B cell (primary cell): Measurements from ENCODE around the gene ZMIZ1. TPM values are rescaled to one million over a fixed set of nuclear protein-coding genes. Genes with fewer than 3 reads are reported as not detected.

ENCODE experiments used
- ATAC-seq: fragments of 200-7000 bp; cut with Tn5 transposase; one replicate; pipeline ENCODE4 v1.10.0; 2021; ENCODE audit warnings: low read depth, mild to moderate bottlenecking, moderate number of reproducible peaks, moderate library complexity
- CTCF ChIA-PET: fragments of 350-600 bp; sonication (Branson Sonifier 250); formaldehyde crosslinking; loops from one replicate; lab custom pipeline; 2021; ENCODE audit warnings: antibody characterized with exemption, inconsistent platforms; lab: Charles Lee
- POLR2A ChIA-PET: fragments of 350-600 bp; sonication (Branson Sonifier 250); formaldehyde crosslinking; loops from one replicate; lab custom pipeline; 2021; ENCODE audit warnings: antibody characterized with exemption; lab: Charles Lee
- DNase-seq: peaks from one replicate; pipeline ENCODE4 v3.0.0; 2013
- H2AFZ ChIP-seq: 2 replicates; pipeline ENCODE4 v1.6.1; 2012; ENCODE audit warnings: mild to moderate bottlenecking, low read depth, low read length; ENCODE audit not compliant: insufficient read depth, poor library complexity, severe bottlenecking
- H3K27ac ChIP-seq, 2 donors: 1 replicate in 1 of 2; 2 replicates in 1 of 2; pipeline ENCODE4 v1.5.1; 2012 to 2013; ENCODE audit warnings: low read length in 2 of 2, mild to moderate bottlenecking in 2 of 2, moderate library complexity in 1 of 2
- H3K27me3 ChIP-seq, 4 experiments: fragments of 200-600 bp in 1 of 4; sonication (generic) in 1 of 4; replicated peaks in 1 of 4; 1 replicate in 2 of 4; 2 replicates in 2 of 4; pipeline versions ENCODE4 v1.6.1 to v1.7.0; 2013 to 2016; ENCODE audit warnings: low read length in 3 of 4, mild to moderate bottlenecking in 2 of 4, mixed read lengths in 1 of 4, moderate library complexity in 1 of 4; ENCODE audit not compliant: insufficient read depth in 4 of 4, control insufficient read depth in 3 of 4; ENCODE audit errors: control extremely low read depth in 1 of 4
- H3K36me3 ChIP-seq, 2 experiments: replicated peaks in 1 of 2; 1 replicate in 1 of 2; 2 replicates in 1 of 2; pipeline versions ENCODE4 v1.6.1 to v1.7.1; 2013; ENCODE audit warnings: low read length in 1 of 2; ENCODE audit not compliant: insufficient read depth in 2 of 2, control insufficient read depth in 1 of 2; ENCODE audit errors: control extremely low read depth in 1 of 2, extremely low read depth in 1 of 2
- H3K4me1 ChIP-seq, 2 donors: fragments of 200-600 bp in 1 of 2; sonication (generic) in 1 of 2; 1 replicate in 1 of 2; 2 replicates in 1 of 2; pipeline versions ENCODE4 v1.5.1 to v1.6.1; 2013 to 2017; ENCODE audit warnings: low read length in 2 of 2; ENCODE audit not compliant: control insufficient read depth in 2 of 2, insufficient read depth in 2 of 2
- H3K4me2 ChIP-seq: replicated peaks from 2 replicates; pipeline ENCODE3; 2012; ENCODE audit warnings: mild to moderate bottlenecking, low read depth, low read length; ENCODE audit not compliant: poor library complexity, severe bottlenecking
- H3K4me3 ChIP-seq, 5 experiments: fragments of 200-600 bp in 1 of 5; sonication (generic) in 1 of 5; 1 replicate in 3 of 5; 2 replicates in 2 of 5; pipeline versions ENCODE4 v1.5.1 to v1.7.0; 2011 to 2016; ENCODE audit warnings: low read length in 4 of 5, mild to moderate bottlenecking in 4 of 5, low read depth in 2 of 5, control low read depth in 1 of 5, moderate library complexity in 1 of 5; ENCODE audit not compliant: insufficient read depth in 1 of 5; ENCODE audit errors: control extremely low read depth in 1 of 5, extremely low read depth in 1 of 5
- H3K79me2 ChIP-seq: fragments of 200-600 bp; sonication (generic); one replicate; pipeline ENCODE4 v1.6.0; 2016; ENCODE audit warnings: low read length; ENCODE audit not compliant: control insufficient read depth, insufficient read depth
- H3K9ac ChIP-seq: fragments of 200-600 bp; sonication (generic); 2 replicates; pipeline ENCODE4 v1.6.1; 2017; ENCODE audit warnings: mild to moderate bottlenecking, low read length, moderate library complexity
- H3K9me3 ChIP-seq, 3 donors: one replicate each; pipeline versions ENCODE4 v1.6.1 to v1.7.1; 2013; ENCODE audit warnings: low read length in 2 of 3; ENCODE audit not compliant: control insufficient read depth in 2 of 3, insufficient read depth in 1 of 3; ENCODE audit errors: control extremely low read depth in 1 of 3
- H4K20me1 ChIP-seq: 2 replicates; pipeline ENCODE4 v1.6.0; 2012; ENCODE audit warnings: mild to moderate bottlenecking, low read length; ENCODE audit not compliant: insufficient read depth, control insufficient read depth, poor library complexity, severe bottlenecking
- H3K27ac Mint-ChIP-seq: one replicate; pipeline ENCODE4 v1.8.0; 2021; ENCODE audit warnings: mixed read lengths
- H3K27me3 Mint-ChIP-seq: one replicate; pipeline ENCODE4 v1.8.0; 2021; ENCODE audit warnings: mixed read lengths
- H3K4me1 Mint-ChIP-seq: one replicate; pipeline ENCODE4 v1.8.0; 2021; ENCODE audit warnings: mixed read lengths
- H3K4me3 Mint-ChIP-seq: one replicate; pipeline ENCODE4 v1.8.0; 2021; ENCODE audit warnings: mixed read lengths
- H3K9me3 Mint-ChIP-seq: one replicate; pipeline ENCODE4 v1.8.0; 2022; ENCODE audit warnings: mixed read lengths; ENCODE audit not compliant: insufficient read depth
- EZH2 ChIP-seq: IDR thresholded peaks from 2 replicates; pipeline ENCODE4 v1.6.1; 2012; ENCODE audit warnings: borderline replicate concordance, low read depth, mild to moderate bottlenecking, moderate library complexity, low read length; ENCODE audit not compliant: insufficient read depth, poor library complexity, severe bottlenecking
- WGBS: methylation state at CpG from one replicate; pipeline ENCODE4 v1.1.5; 2013; ENCODE audit warnings: missing lambda C conversion rate; ENCODE audit not compliant: insufficient coverage; 5-methylcytosine and 5-hydroxymethylcytosine counted together
- intact Hi-C: fragments of 100-400 bp; cut with micrococcal nuclease; formaldehyde crosslinking; loops from one replicate; pipeline ENCODE4 v1.10.0; 2022
- polyA plus RNA-seq: library from polyadenylated mRNA; depleted of rRNA; stranded (reverse); fragments of >200 nt; gene quantifications from 2 replicates; pipeline ENCODE4 v1.2.3, GENCODE V29; 2012
- total RNA-seq, 2 donors: library from RNA; stranded (reverse); fragments of 120-200 nt in 1 of 2; gene quantifications; 1 replicate in 1 of 2; 2 replicates in 1 of 2; pipeline versions ENCODE4 v1.2.3 to v1.2.4, GENCODE V29; 2013 to 2022
- TF ChIP-seq, protein P1 (sequence below): fragments of 200-600 bp; IDR thresholded peaks from one replicate; pipeline ENCODE4 v1.8.0; 2022; ENCODE audit warnings: antibody characterized with exemption, mild to moderate bottlenecking

ZMIZ1 gene
- total and polyA plus RNA-seq, 2 donors (not counting 1 experiment from before 2014, with no cell fraction given), result 14.3 to 64.9 TPM

DNA sequence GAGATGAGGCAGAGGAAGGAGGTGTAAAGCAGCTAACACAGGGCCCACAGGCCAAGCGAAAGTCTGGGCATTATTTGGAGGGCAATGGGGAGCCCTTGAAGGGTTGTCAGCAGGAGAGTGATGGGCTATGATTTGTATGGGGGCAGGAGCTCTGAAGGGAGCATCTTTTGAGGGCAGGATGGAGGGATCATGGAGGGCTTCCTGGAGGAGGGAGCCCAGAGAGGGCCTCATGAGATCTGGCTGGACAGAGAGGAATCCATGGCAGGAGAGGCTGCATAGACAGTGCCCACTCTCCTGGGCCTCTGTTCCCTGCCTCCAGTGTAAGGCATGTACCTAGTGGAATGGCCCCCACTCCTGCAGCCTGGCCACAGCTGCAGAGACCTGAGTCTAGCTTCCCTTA lies 141.9 kb downstream of the ZMIZ1 start:
- no peak overlapping the region for H3K4me3 ChIP-seq
- Mint-ChIP-seq H3K4me3 (no peak overlapping the region), H3K4me1 (peaks cover 2% of the 10 kb centered on the region), H3K27me3 (no peaks in the 10 kb centered on the region), H3K27ac (no peak overlapping the region), H3K9me3 (no peaks in the 10 kb centered on the region)
- H4K20me1 ChIP-seq, result no peaks in the 10 kb centered on the region
- DNase-seq (no peak), ATAC-seq (no peak)
- WGBS, result 93% methylated on average over 1 of the region's 1 CpG
- CTCF ChIA-PET, result interaction anchor here (1.3 kb wide), 1 partner anchor 16 kb away, joined by 7 read pairs; no protein-coding TSS in a partner anchor
- H3K36me3 ChIP-seq, result no peaks in the 10 kb centered on the region
- no peak overlapping the region for H3K4me2 ChIP-seq
- no peak overlapping the region for H2AFZ ChIP-seq
- no peaks in the 10 kb centered on the region for H3K27me3 ChIP-seq
- TF ChIP-seq, protein P1, sequence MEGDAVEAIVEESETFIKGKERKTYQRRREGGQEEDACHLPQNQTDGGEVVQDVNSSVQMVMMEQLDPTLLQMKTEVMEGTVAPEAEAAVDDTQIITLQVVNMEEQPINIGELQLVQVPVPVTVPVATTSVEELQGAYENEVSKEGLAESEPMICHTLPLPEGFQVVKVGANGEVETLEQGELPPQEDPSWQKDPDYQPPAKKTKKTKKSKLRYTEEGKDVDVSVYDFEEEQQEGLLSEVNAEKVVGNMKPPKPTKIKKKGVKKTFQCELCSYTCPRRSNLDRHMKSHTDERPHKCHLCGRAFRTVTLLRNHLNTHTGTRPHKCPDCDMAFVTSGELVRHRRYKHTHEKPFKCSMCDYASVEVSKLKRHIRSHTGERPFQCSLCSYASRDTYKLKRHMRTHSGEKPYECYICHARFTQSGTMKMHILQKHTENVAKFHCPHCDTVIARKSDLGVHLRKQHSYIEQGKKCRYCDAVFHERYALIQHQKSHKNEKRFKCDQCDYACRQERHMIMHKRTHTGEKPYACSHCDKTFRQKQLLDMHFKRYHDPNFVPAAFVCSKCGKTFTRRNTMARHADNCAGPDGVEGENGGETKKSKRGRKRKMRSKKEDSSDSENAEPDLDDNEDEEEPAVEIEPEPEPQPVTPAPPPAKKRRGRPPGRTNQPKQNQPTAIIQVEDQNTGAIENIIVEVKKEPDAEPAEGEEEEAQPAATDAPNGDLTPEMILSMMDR, result no peak
- no peak for TF ChIP-seq EZH2
- no peaks in the 10 kb centered on the region for H3K4me1 ChIP-seq
- H3K79me2 ChIP-seq, result no peaks in the 10 kb centered on the region
- no peak overlapping the region for H3K27ac ChIP-seq
- no peak overlapping the region for H3K9ac ChIP-seq
- no peaks in the 10 kb centered on the region for H3K9me3 ChIP-seq
- intact Hi-C loops, result no loop called here
- POLR2A ChIA-PET, result no interaction called here

DNA sequence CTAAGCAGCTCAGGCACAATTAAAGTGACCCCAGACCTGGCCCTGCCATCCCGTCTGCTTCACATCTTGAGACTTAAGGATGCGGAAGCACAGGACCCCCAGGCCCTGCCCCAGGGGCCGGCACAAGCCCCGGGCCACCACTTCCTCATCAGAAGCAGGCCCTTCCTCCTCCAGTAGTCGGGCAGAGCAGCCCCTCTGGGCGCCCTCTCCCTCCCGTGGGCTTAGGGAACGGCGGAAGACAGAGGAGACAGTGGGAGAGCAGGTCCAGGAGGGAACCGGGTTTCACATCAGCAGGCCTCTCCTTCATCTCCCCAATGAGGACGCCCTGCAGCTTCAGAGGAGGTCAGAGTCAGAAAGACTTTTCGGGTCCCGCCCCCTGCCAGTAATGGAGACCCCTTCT lies 142.8 kb downstream of the ZMIZ1 start:
- no peak overlapping the region for H3K27ac ChIP-seq
- no peak for TF ChIP-seq EZH2
- TF ChIP-seq, protein P1, result no peak
- H4K20me1 ChIP-seq, result no peaks in the 10 kb centered on the region
- POLR2A ChIA-PET, result no interaction called here
- Mint-ChIP-seq H3K4me1 (peaks cover 2% of the 10 kb centered on the region), H3K27me3 (no peaks in the 10 kb centered on the region), H3K9me3 (no peaks in the 10 kb centered on the region), H3K27ac (no peak overlapping the region), H3K4me3 (no peak overlapping the region)
- no peaks in the 10 kb centered on the region for H3K27me3 ChIP-seq
- H2AFZ ChIP-seq, result no peak overlapping the region
- WGBS, result 95% methylated on average over 7 of the region's 13 CpGs
- no peak overlapping the region for H3K9ac ChIP-seq
- H3K36me3 ChIP-seq, result no peaks in the 10 kb centered on the region
- no peaks in the 10 kb centered on the region for H3K4me1 ChIP-seq
- intact Hi-C loops, result no loop called here
- no peak overlapping the region for H3K4me3 ChIP-seq
- H3K79me2 ChIP-seq, result no peaks in the 10 kb centered on the region
- CTCF ChIA-PET, result no interaction called here
- no peak overlapping the region for H3K4me2 ChIP-seq
- H3K9me3 ChIP-seq, result no peaks in the 10 kb centered on the region
- ATAC-seq (no peak), DNase-seq (no peak)
